K562 (cell line): ENCODE measurements around the gene ARID3B. TPM values are rescaled to one million over a fixed set of nuclear protein-coding genes. Genes with fewer than 3 reads are reported as not detected.

Experiments
- ATAC-seq: fragments of 200-7000 bp; cut with Tn5 transposase; 3 replicates; pipeline ENCODE4 v1.9.1; 2020; ENCODE audit warnings: moderate library complexity
- BruUV-seq: library from RNA; stranded (reverse); fragments of 400-500 nt; replicated peaks from 2 replicates; lab custom pipeline; 2021; lab: Mats Ljungman, UMichigan
- CTCF ChIA-PET: fragments of 300-600 bp; formaldehyde crosslinking; extraction: SDS; loops from one replicate; lab custom pipeline; 2021; ENCODE audit warnings: low intra/inter-chr PET ratio; lab: Yijun Ruan, JAX
- POLR2A ChIA-PET: fragments of 300-600, 350-650 bp; sonication (Branson Sonifier 250); formaldehyde crosslinking; extraction: SDS; loops from one replicate; lab custom pipeline; 2021; ENCODE audit warnings: antibody characterized with exemption, inconsistent platforms; lab: Yijun Ruan, JAX
- DNase-seq, 4 experiments: peaks; one replicate each; pipeline versions ENCODE4 v3.0.0 to v3.0.0-alpha.2; 2011 to 2018; ENCODE audit warnings: low spot score in 3 of 4, mixed read lengths in 3 of 4; ENCODE audit errors: extremely low read depth in 1 of 4
- FAIRE-seq: peaks from 2 replicates; lab custom pipeline; 2011; peaks lifted over from hg19 to GRCh38; lab: Jason Lieb, UNC
- H2AFZ ChIP-seq: 2 replicates; pipeline ENCODE4 v1.6.0; 2011; ENCODE audit warnings: low read depth, low read length, control low read depth, inconsistent platforms
- H3K27ac ChIP-seq: fragments of 200-600 bp; 3 replicates; pipeline ENCODE4 v1.8.0; 2011; ENCODE audit warnings: low read depth, mild to moderate bottlenecking, control low read depth, inconsistent platforms, low read length, moderate library complexity, mixed read lengths; ENCODE audit errors: extremely low read depth
- H3K27me3 ChIP-seq, 2 experiments: fragments of 300-600 bp in 1 of 2; 2 replicates in 1 of 2; 3 replicates in 1 of 2; pipeline versions ENCODE4 v1.6.0 to v1.8.0; 2011; ENCODE audit warnings: inconsistent platforms in 2 of 2, low read length in 2 of 2, mild to moderate bottlenecking in 1 of 2, mixed read lengths in 1 of 2, moderate library complexity in 1 of 2; ENCODE audit not compliant: control insufficient read depth in 2 of 2, insufficient read depth in 2 of 2
- H3K36me3 ChIP-seq: fragments of 300-600 bp; 3 replicates; pipeline ENCODE4 v1.8.0; 2011; ENCODE audit warnings: mild to moderate bottlenecking, low read length, inconsistent platforms; ENCODE audit not compliant: control insufficient read depth, insufficient read depth
- H3K4me1 ChIP-seq, 2 experiments: fragments of 200-600 bp in 1 of 2; replicated peaks in 1 of 2; 2 replicates in 1 of 2; 3 replicates in 1 of 2; pipeline versions ENCODE4 v1.5.1 to v1.8.0; 2011; ENCODE audit warnings: inconsistent platforms in 2 of 2, low read length in 2 of 2, mild to moderate bottlenecking in 1 of 2, mixed read lengths in 1 of 2, moderate library complexity in 1 of 2; ENCODE audit not compliant: control insufficient read depth in 2 of 2, insufficient read depth in 2 of 2
- H3K4me2 ChIP-seq: 2 replicates; pipeline ENCODE4 v1.6.1; 2011; ENCODE audit warnings: low read length, control low read depth, inconsistent platforms, mixed read lengths; ENCODE audit not compliant: insufficient read depth
- H3K4me3 ChIP-seq: fragments of 200-600 bp; sonication (generic), shearing (Covaris generic); 2 replicates; pipeline ENCODE4 v1.5.1; 2016; ENCODE audit warnings: control low read depth, inconsistent platforms
- H3K79me2 ChIP-seq: fragments of 200-600 bp; 3 replicates; pipeline ENCODE4 v1.8.0; 2011; ENCODE audit warnings: low read length, inconsistent platforms; ENCODE audit not compliant: control insufficient read depth, insufficient read depth
- H3K9ac ChIP-seq, 2 experiments: 2 replicates each; pipeline versions ENCODE4 v1.6.0 to v1.6.1; 2011; ENCODE audit warnings: low read depth in 2 of 2, low read length in 2 of 2, control low read depth in 1 of 2, inconsistent platforms in 1 of 2, mild to moderate bottlenecking in 1 of 2, mixed read lengths in 1 of 2; ENCODE audit not compliant: insufficient read depth in 1 of 2
- H3K9me1 ChIP-seq: one replicate; pipeline ENCODE4 v1.6.0; 2011; ENCODE audit warnings: inconsistent platforms, mild to moderate bottlenecking, low read length, moderate library complexity; ENCODE audit not compliant: control insufficient read depth, insufficient read depth
- H3K9me3 ChIP-seq: replicated peaks from 2 replicates; pipeline ENCODE4 v1.5.1; 2011; ENCODE audit warnings: low read depth, low read length, inconsistent platforms; ENCODE audit not compliant: control insufficient read depth, insufficient read depth
- H4K20me1 ChIP-seq: replicated peaks from 2 replicates; pipeline ENCODE4 v1.6.1; 2011; ENCODE audit warnings: low read length, inconsistent platforms, mixed read lengths; ENCODE audit not compliant: control insufficient read depth, insufficient read depth
- CBX3 ChIP-seq, 2 experiments: IDR thresholded peaks; 1 replicate in 1 of 2; 2 replicates in 1 of 2; pipeline ENCODE4 v1.6.1; 2012; ENCODE audit warnings: inconsistent platforms in 2 of 2, low read length in 2 of 2, borderline replicate concordance in 1 of 2, control low read depth in 1 of 2
- CHD4 ChIP-seq: fragments of 200-600 bp; sonication (generic); IDR thresholded peaks from 3 replicates; pipeline ENCODE4 v1.6.1; 2012; ENCODE audit warnings: low read depth, mild to moderate bottlenecking, mixed read lengths, low read length, inconsistent platforms; ENCODE audit not compliant: insufficient read depth, insufficient replicate concordance, poor library complexity, severe bottlenecking
- HDGF ChIP-seq: fragments of 450-650 bp; IDR thresholded peaks from 2 replicates; pipeline ENCODE4 v1.6.1; 2016
- HSF4 ChIP-seq: fragments of 250-450 bp; sonication (Bioruptor Pico); IDR thresholded peaks from 2 replicates; pipeline ENCODE4 v2.1.2; 2022; ENCODE audit warnings: mild to moderate bottlenecking, moderate library complexity, borderline replicate concordance
- MCM2 ChIP-seq: fragments of 450-650 bp; IDR thresholded peaks from 2 replicates; pipeline ENCODE4 v1.6.1; 2017; ENCODE audit warnings: low read depth, mild to moderate bottlenecking
- MECOM ChIP-seq: fragments of 250-450 bp; sonication (Bioruptor Pico); IDR thresholded peaks from 2 replicates; pipeline ENCODE4 v1.8.0; 2022; ENCODE audit warnings: inconsistent platforms
- NEUROD1 ChIP-seq: fragments of 150-350 bp; IDR thresholded peaks from 2 replicates; pipeline ENCODE4 v1.6.1; 2014; ENCODE audit warnings: borderline replicate concordance, low read length, low read depth; ENCODE audit not compliant: partially characterized antibody
- SMAD4 ChIP-seq: fragments of 250-450 bp; sonication (Bioruptor Pico); conservative IDR thresholded peaks from 2 replicates; pipeline ENCODE4 v1.8.0; 2021; ENCODE audit warnings: inconsistent platforms, mild to moderate bottlenecking, moderate library complexity
- SP1 ChIP-seq: sonication (generic); formaldehyde crosslinking; IDR thresholded peaks from 2 replicates; pipeline ENCODE4 v1.8.1; 2022; ENCODE audit warnings: mild to moderate bottlenecking, missing genetic modification reagents
- SREBF2 ChIP-seq: sonication (generic); formaldehyde crosslinking; IDR thresholded peaks from 2 replicates; pipeline ENCODE4 v1.4.0; 2020; ENCODE audit warnings: mild to moderate bottlenecking, missing genetic modification reagents
- SRSF9 ChIP-seq: fragments of 200-400 bp; formaldehyde crosslinking; IDR thresholded peaks from 2 replicates; pipeline ENCODE4 v1.6.1; 2017; ENCODE audit warnings: low read depth, low read length, borderline replicate concordance
- U2AF2 ChIP-seq: fragments of 200-400 bp; formaldehyde crosslinking; optimal IDR thresholded peaks from 2 replicates; pipeline ENCODE3; 2017; ENCODE audit warnings: low read depth, mild to moderate bottlenecking, low read length
- ZNF561 ChIP-seq: fragments of 450-650 bp; formaldehyde crosslinking; conservative IDR thresholded peaks from 2 replicates; pipeline ENCODE4 v1.4.0; 2020; ENCODE audit warnings: mild to moderate bottlenecking, moderate library complexity
- WGBS: fragments of 100-300 bp; shearing (Covaris generic); methylation state at CpG from one replicate; pipeline ENCODE4 v1.1.6; 2016; ENCODE audit warnings: low coverage, mixed read lengths; ENCODE audit not compliant: insufficient coverage; ENCODE audit errors: missing lambda C conversion rate; 5-methylcytosine and 5-hydroxymethylcytosine counted together
- in situ Hi-C: fragments of 300-500 bp; cut with MboI; formaldehyde crosslinking; loops from 4 replicates; pipeline ENCODE4 v1.15.0; 2018; ENCODE audit warnings: inconsistent platforms, mixed read lengths
- intact Hi-C: fragments of 100-400 bp; cut with micrococcal nuclease; formaldehyde crosslinking; loops from 2 replicates; pipeline ENCODE4 v1.14.2; 2022
- polyA plus RNA-seq, 8 experiments: library from polyadenylated mRNA; depleted of rRNA in 4 of 8; stranded (reverse) in 5 of 8; unstranded in 3 of 8; fragments of >200 nt; fragmentation: Nextera tagmentation in 2 of 8; fragmentation: Illumina TruSeq in 1 of 8; extraction: Ambion mirVana in 2 of 8; extraction: Trizol in 1 of 8; gene quantifications; 2 replicates each; pipeline versions ENCODE4 v1.2.1 to v1.2.3, GENCODE V29; 2011 to 2014; ENCODE audit warnings: inconsistent platforms in 1 of 8, missing spikeins in 1 of 8
- total RNA-seq, 7 experiments: library from RNA; depleted of rRNA in 6 of 7; stranded (reverse); fragments of >200 nt in 6 of 7; fragmentation: Illumina TruSeq in 2 of 7; extraction: Trizol in 2 of 7; gene quantifications; 2 replicates each; pipeline versions ENCODE4 v1.2.1 to v1.2.3, GENCODE V29; 2011 to 2021; ENCODE audit warnings: low replicate concordance in 1 of 7
- TF ChIP-seq, protein P1 (sequence below): fragments of 200-800 bp; sonication (Bioruptor generic); IDR thresholded peaks from 2 replicates; pipeline ENCODE4 v1.6.1; 2017; ENCODE audit warnings: missing genetic modification characterization, missing compliant biosample characterization
- TF ChIP-seq, protein P2 (sequence below): fragments of 250-450 bp; sonication (Bioruptor Pico); IDR thresholded peaks from 2 replicates; pipeline ENCODE4 v1.5.0; 2020; ENCODE audit warnings: mild to moderate bottlenecking
- TF ChIP-seq, protein P3 (sequence below): fragments of 450-650 bp; IDR thresholded peaks from 2 replicates; pipeline ENCODE4 v1.6.1; 2017; ENCODE audit warnings: mild to moderate bottlenecking, moderate library complexity

Gene ARID3B
- total and polyA plus RNA-seq, 9 of the 15 experiments (the other 6 are each of a cell fraction or from before 2014, with no cell fraction given): 0.32 to 15.1 (median 7.1) TPM

DNA sequence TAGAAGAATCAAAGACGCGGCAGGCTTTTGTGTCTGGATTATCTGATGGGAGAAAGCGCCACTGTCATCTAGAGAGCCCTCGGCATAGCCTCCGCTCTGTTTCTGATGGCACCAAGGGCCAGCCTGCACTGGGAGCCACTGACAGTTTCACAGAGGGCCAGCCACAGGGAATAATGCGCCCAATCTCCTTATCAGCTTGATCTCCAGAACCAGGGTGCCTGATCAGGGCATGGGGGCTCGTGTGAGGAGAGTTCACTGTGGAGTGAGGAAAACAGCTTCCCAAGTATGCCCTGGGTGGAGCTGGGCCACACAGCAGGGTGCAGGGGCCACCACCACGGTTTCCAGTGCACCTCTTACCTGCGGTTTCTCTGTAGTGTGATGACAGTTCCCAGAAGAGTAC is 44.8 kb downstream of the ARID3B start (continued):
- TF ChIP-seq SREBF2 (no peak), SP1 (CRISPR knock-in tag) (no peak), CBX3 (IDR thresholded peaks at IDR 0.05; ENCODE audit: borderline replicate concordance in 1 of 2, low read length in 2 of 2) (no peak), MCM2 (no peak), CHD4 (no peak)
- TF ChIP-seq, protein P1, sequence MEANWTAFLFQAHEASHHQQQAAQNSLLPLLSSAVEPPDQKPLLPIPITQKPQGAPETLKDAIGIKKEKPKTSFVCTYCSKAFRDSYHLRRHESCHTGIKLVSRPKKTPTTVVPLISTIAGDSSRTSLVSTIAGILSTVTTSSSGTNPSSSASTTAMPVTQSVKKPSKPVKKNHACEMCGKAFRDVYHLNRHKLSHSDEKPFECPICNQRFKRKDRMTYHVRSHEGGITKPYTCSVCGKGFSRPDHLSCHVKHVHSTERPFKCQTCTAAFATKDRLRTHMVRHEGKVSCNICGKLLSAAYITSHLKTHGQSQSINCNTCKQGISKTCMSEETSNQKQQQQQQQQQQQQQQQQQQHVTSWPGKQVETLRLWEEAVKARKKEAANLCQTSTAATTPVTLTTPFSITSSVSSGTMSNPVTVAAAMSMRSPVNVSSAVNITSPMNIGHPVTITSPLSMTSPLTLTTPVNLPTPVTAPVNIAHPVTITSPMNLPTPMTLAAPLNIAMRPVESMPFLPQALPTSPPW (CRISPR knock-in tag): no peak

DNA sequence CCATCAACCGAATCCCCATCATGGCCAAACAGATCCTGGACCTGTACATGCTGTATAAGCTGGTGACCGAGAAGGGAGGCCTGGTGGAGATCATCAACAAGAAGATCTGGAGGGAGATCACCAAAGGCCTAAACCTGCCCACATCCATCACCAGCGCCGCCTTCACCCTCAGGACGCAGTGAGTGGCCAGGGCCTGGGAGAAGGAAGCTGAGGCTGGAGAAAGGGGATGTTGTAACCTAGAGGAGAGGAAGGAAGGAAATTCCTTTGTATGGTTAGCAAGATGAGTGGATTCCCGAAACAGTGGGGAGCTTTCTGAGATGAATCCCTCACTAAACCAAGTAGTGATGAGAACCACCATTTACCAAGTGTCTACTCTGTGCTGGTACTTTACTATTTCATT is 48.8 kb downstream of the ARID3B start:
- POLR2A ChIA-PET: interaction anchor here (0.7 to 1.2 kb wide), 3 partner anchors 9 to 11 kb away, joined by 3 read pairs; no protein-coding TSS in a partner anchor
- H3K4me3 ChIP-seq: no peak overlapping the region
- H3K27me3 ChIP-seq: no peaks in the 10 kb centered on the region
- H3K79me2 ChIP-seq: no peaks in the 10 kb centered on the region
- no peak overlapping the region for H3K9ac ChIP-seq
- H3K4me1 ChIP-seq: peaks cover 6 to 7% of the 10 kb centered on the region in 2 experiments; a peak in 4 of 5 replicates
- BruUV-seq: no TSS peak
- peaks cover 14% of the 10 kb centered on the region for H4K20me1 ChIP-seq
- in situ Hi-C loops (no loop called here), intact Hi-C loops (no loop called here)
- peaks cover 9% of the 10 kb centered on the region; the same call in 2 of the 3 replicates for H3K36me3 ChIP-seq
- no peak overlapping the region for H2AFZ ChIP-seq
- H3K4me2 ChIP-seq: no peak overlapping the region
- H3K9me1 ChIP-seq: peaks cover 3% of the 10 kb centered on the region
- ATAC-seq (no peak), DNase-seq (no peak), FAIRE-seq (no peak)
- no peaks in the 10 kb centered on the region for H3K9me3 ChIP-seq
- CTCF ChIA-PET: no interaction called here
- no peak overlapping the region for H3K27ac ChIP-seq
- 81% methylated on average over 6 of the region's 6 CpGs for WGBS
- TF ChIP-seq HDGF (no peak), ZNF561 (CRISPR knock-in tag) (no peak), SMAD4 (CRISPR knock-in tag) (no peak), SRSF9 (no peak), HSF4 (no peak), MECOM (no peak), NEUROD1 (no peak), U2AF2 (no peak)
- TF ChIP-seq, protein P2, sequence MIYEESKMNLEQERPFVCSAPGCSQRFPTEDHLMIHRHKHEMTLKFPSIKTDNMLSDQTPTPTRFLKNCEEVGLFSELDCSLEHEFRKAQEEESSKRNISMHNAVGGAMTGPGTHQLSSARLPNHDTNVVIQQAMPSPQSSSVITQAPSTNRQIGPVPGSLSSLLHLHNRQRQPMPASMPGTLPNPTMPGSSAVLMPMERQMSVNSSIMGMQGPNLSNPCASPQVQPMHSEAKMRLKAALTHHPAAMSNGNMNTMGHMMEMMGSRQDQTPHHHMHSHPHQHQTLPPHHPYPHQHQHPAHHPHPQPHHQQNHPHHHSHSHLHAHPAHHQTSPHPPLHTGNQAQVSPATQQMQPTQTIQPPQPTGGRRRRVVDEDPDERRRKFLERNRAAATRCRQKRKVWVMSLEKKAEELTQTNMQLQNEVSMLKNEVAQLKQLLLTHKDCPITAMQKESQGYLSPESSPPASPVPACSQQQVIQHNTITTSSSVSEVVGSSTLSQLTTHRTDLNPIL (CRISPR knock-in tag): no peak
- TF ChIP-seq, protein P3, sequence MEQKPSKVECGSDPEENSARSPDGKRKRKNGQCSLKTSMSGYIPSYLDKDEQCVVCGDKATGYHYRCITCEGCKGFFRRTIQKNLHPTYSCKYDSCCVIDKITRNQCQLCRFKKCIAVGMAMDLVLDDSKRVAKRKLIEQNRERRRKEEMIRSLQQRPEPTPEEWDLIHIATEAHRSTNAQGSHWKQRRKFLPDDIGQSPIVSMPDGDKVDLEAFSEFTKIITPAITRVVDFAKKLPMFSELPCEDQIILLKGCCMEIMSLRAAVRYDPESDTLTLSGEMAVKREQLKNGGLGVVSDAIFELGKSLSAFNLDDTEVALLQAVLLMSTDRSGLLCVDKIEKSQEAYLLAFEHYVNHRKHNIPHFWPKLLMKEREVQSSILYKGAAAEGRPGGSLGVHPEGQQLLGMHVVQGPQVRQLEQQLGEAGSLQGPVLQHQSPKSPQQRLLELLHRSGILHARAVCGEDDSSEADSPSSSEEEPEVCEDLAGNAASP: no peak
